ENCODE measurements around the gene PHLDB3.

Gene PHLDB3

DNA sequence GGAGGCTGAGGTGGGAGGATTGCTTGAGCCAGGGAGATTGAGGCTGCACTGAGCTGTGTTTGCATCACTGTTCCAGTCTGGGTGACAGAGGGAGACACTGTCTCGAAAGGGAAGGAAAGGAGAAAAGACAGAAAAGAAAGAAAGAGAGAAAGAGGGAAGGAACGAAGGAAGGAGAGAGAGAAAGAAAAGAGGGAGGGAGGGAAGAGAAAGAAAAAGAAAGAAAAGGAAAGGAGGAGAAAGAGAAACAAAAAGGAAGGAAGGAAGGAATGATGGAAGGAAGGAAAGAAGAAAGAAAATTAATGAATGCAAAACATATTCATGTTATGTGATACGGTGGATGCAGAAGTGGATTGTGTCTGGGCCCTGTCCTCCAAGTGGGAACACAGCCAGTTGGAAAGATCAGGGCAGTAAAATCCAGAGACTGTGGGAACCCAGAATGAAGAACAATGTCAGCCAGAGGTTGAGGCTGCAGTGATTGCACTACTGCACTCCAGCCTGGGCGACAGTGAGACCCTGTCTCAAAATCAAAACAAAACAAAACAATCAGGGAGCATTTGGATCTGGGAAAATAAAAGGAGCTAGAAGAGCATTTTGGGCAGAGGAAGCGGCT lies 6.2 kb downstream of the PHLDB3 start:
- Histone ChIP-seq H3K9ac (ENCODE audit: low read depth, low read length, poor library complexity, severe bottlenecking) (no peak overlapping the region), H2AFZ (ENCODE audit: low read length) (no peak overlapping the region), H3K4me1 (ENCODE audit: insufficient read depth, low read length, poor library complexity, severe bottlenecking) (peaks cover 6% of the 10 kb centered on the region), H3K27me3 (ENCODE audit: insufficient read depth, low read length, poor library complexity, severe bottlenecking) (no peaks in the 10 kb centered on the region), H3K4me3 (ENCODE audit: low read length, poor library complexity, severe bottlenecking) (no peak overlapping the region), H3K79me2 (ENCODE audit: insufficient read depth, low read length) (no peaks in the 10 kb centered on the region), H4K20me1 (ENCODE audit: insufficient read depth, low read length, poor library complexity, severe bottlenecking) (no peaks in the 10 kb centered on the region), H3K4me2 (ENCODE audit: low read depth, low read length, poor library complexity, severe bottlenecking) (no peak overlapping the region), H3K9me3 (ENCODE audit: insufficient read depth, low read depth, low read length) (no peaks in the 10 kb centered on the region), H3K36me3 (ENCODE audit: insufficient read depth, low read length) (no peaks in the 10 kb centered on the region), H3K9me2 (replicated peaks; ENCODE audit: low read depth, low read length) (no peaks in the 10 kb centered on the region), H3F3A (ENCODE audit: low read depth) (no peaks in the 10 kb centered on the region)
- TF ChIP-seq, protein P1, sequence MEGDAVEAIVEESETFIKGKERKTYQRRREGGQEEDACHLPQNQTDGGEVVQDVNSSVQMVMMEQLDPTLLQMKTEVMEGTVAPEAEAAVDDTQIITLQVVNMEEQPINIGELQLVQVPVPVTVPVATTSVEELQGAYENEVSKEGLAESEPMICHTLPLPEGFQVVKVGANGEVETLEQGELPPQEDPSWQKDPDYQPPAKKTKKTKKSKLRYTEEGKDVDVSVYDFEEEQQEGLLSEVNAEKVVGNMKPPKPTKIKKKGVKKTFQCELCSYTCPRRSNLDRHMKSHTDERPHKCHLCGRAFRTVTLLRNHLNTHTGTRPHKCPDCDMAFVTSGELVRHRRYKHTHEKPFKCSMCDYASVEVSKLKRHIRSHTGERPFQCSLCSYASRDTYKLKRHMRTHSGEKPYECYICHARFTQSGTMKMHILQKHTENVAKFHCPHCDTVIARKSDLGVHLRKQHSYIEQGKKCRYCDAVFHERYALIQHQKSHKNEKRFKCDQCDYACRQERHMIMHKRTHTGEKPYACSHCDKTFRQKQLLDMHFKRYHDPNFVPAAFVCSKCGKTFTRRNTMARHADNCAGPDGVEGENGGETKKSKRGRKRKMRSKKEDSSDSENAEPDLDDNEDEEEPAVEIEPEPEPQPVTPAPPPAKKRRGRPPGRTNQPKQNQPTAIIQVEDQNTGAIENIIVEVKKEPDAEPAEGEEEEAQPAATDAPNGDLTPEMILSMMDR (conservative IDR thresholded peaks at IDR 0.05; ENCODE audit: low read length) = no peak
- no peak for TF ChIP-seq EZH2phosphoT487 (IDR thresholded peaks at IDR 0.05; ENCODE audit: borderline replicate concordance)

DNA sequence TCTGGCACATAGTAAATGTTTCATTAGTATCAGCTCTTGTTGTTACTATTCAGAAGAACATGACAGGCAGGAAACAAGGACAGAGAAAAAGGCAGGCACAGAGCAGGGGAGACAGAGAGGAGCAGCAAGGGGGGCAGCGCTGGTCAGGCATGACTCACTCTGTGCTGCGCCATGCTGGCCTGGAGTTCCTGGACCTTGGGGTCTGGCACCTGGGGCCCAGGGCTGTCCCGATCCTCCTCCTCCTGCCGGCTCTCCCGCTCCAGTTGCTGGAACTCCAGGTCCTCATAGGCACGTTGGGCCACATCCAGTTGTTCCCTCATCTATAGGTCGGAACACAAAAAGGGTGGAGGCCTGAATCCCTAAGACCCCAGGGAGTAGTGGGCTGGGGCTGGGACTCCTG lies 7.6 kb downstream of the PHLDB3 start:
- no peaks in the 10 kb centered on the region for H3K9me3 ChIP-seq (ENCODE audit: insufficient read depth, low read depth, low read length)
- no peaks in the 10 kb centered on the region for H3K36me3 ChIP-seq (ENCODE audit: insufficient read depth, low read length)
- no peaks in the 10 kb centered on the region for H4K20me1 ChIP-seq (ENCODE audit: insufficient read depth, low read length, poor library complexity, severe bottlenecking)
- H3F3A ChIP-seq (ENCODE audit: low read depth) = no peaks in the 10 kb centered on the region
- no peak overlapping the region for H3K4me3 ChIP-seq (ENCODE audit: low read length, poor library complexity, severe bottlenecking)
- no peak overlapping the region for H3K4me2 ChIP-seq (ENCODE audit: low read depth, low read length, poor library complexity, severe bottlenecking)
- H2AFZ ChIP-seq (ENCODE audit: low read length) = no peak overlapping the region
- no peaks in the 10 kb centered on the region for H3K27me3 ChIP-seq (ENCODE audit: insufficient read depth, low read length, poor library complexity, severe bottlenecking)
- no peaks in the 10 kb centered on the region for H3K9me2 ChIP-seq (replicated peaks; ENCODE audit: low read depth, low read length)
- no peaks in the 10 kb centered on the region for H3K79me2 ChIP-seq (ENCODE audit: insufficient read depth, low read length)
- no peaks in the 10 kb centered on the region for H3K4me1 ChIP-seq (ENCODE audit: insufficient read depth, low read length, poor library complexity, severe bottlenecking)
- TF ChIP-seq, protein P1 (conservative IDR thresholded peaks at IDR 0.05; ENCODE audit: low read length) = no peak
- no peak for TF ChIP-seq EZH2phosphoT487 (IDR thresholded peaks at IDR 0.05; ENCODE audit: borderline replicate concordance)
- no peak overlapping the region for H3K9ac ChIP-seq (ENCODE audit: low read depth, low read length, poor library complexity, severe bottlenecking)

DNA sequence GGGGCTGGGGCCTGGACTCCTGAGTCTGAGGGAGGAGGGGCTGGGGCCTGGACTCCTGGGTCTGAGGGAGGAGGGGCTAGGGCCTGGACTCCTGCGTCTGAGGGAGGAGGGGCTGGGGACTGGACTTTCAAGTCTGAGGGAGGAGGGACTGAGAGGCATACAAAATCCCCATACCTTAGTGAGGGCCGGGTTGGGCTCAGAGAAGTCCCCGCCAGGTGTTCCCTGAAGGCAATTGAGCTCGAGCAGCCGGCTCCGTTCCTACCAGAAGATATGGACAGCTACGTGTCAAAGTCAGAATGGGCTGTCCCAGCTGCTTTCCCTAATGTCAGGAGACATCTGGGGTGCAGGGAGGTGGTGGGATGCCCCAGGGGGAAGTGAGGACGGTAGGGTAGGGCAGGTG lies 9.5 kb downstream of the PHLDB3 start:
- Histone ChIP-seq H3K9ac (ENCODE audit: low read depth, low read length, poor library complexity, severe bottlenecking) (no peak overlapping the region), H3K36me3 (ENCODE audit: insufficient read depth, low read length) (no peaks in the 10 kb centered on the region), H4K20me1 (ENCODE audit: insufficient read depth, low read length, poor library complexity, severe bottlenecking) (no peaks in the 10 kb centered on the region), H3K9me3 (ENCODE audit: insufficient read depth, low read depth, low read length) (no peaks in the 10 kb centered on the region), H3K27me3 (ENCODE audit: insufficient read depth, low read length, poor library complexity, severe bottlenecking) (no peaks in the 10 kb centered on the region), H3K4me2 (ENCODE audit: low read depth, low read length, poor library complexity, severe bottlenecking) (no peak overlapping the region), H2AFZ (ENCODE audit: low read length) (no peak overlapping the region), H3K79me2 (ENCODE audit: insufficient read depth, low read length) (no peaks in the 10 kb centered on the region), H3F3A (ENCODE audit: low read depth) (no peaks in the 10 kb centered on the region), H3K4me1 (ENCODE audit: insufficient read depth, low read length, poor library complexity, severe bottlenecking) (no peaks in the 10 kb centered on the region), H3K9me2 (replicated peaks; ENCODE audit: low read depth, low read length) (no peaks in the 10 kb centered on the region), H3K4me3 (ENCODE audit: low read length, poor library complexity, severe bottlenecking) (no peak overlapping the region)
- TF ChIP-seq EZH2phosphoT487 (IDR thresholded peaks at IDR 0.05; ENCODE audit: borderline replicate concordance) = no peak
- TF ChIP-seq, protein P1 (conservative IDR thresholded peaks at IDR 0.05; ENCODE audit: low read length) = no peak

All from Loucy (cell line).